Ascending aorta (tissue), 2 donors: ENCODE measurements around the gene TOMM70. TPM values are rescaled to one million over a fixed set of nuclear protein-coding genes. Genes with fewer than 3 reads are reported as not detected.

Source experiments
- DNase-seq, 2 donors: peaks; one replicate each; pipeline ENCODE4 v3.0.0-alpha.2; 2019; ENCODE audit warnings: low spot score in 2 of 2
- H3K27ac ChIP-seq, 2 donors: fragments of 200-600 bp; sonication (generic); one replicate each; pipeline ENCODE4 v1.5.1; 2016 to 2017; ENCODE audit warnings: mild to moderate bottlenecking in 1 of 2
- H3K27me3 ChIP-seq: fragments of 200-600 bp; sonication (generic); one replicate; pipeline ENCODE4 v1.5.1; 2017
- H3K36me3 ChIP-seq, 2 donors: fragments of 200-600 bp; sonication (generic); one replicate each; pipeline ENCODE4 v1.5.1; 2016
- H3K4me1 ChIP-seq, 2 donors: fragments of 200-600 bp; sonication (generic); one replicate each; pipeline ENCODE4 v1.5.1; 2016 to 2017; ENCODE audit warnings: mild to moderate bottlenecking in 1 of 2
- H3K4me3 ChIP-seq, 2 donors: fragments of 200-600 bp; sonication (generic); one replicate each; pipeline ENCODE4 v1.5.1; 2016 to 2017; ENCODE audit warnings: mild to moderate bottlenecking in 1 of 2
- H3K9me3 ChIP-seq, 2 donors: fragments of 200-600 bp; sonication (generic); one replicate each; pipeline ENCODE4 v1.5.1; 2016
- CTCF ChIP-seq, 3 experiments: fragments of 200-600 bp in 2 of 3; fragments of 450-650 bp in 1 of 3; sonication (generic) in 2 of 3; IDR thresholded peaks; one replicate each; pipeline ENCODE4 v1.5.1; 2016 to 2019; ENCODE audit warnings: antibody characterized with exemption in 3 of 3, mild to moderate bottlenecking in 1 of 3, moderate library complexity in 1 of 3
- intact Hi-C: fragments of 100-400 bp; cut with DNase I; formaldehyde crosslinking; loops from one replicate; pipeline ENCODE4 v1.15.1; 2023
- total RNA-seq: library from RNA; depleted of rRNA; stranded (reverse); fragments of >200 nt; gene quantifications from one replicate; pipeline ENCODE4 v1.1.0, GENCODE V29; 2016

TOMM70 gene
- total RNA-seq, 1 donor from 2014 or later: 16.4 TPM

GRCh38 chr3:100361897-100362296, 39.0 kb downstream of the TOMM70 start:
- Histone ChIP-seq H3K4me1 (no peaks in the 10 kb centered on the region), H3K27ac (no peak overlapping the region), H3K9me3 (no peaks in the 10 kb centered on the region), H3K4me3 (no peak overlapping the region), H3K36me3 (peaks cover 35 to 53% of the 10 kb centered on the region in 2 donors), H3K27me3 (no peaks in the 10 kb centered on the region)
- intact Hi-C loops: no loop called here
- DNase-seq: no peak
- TF ChIP-seq CTCF (IDR thresholded peaks at IDR 0.05): no peak

DNA sequence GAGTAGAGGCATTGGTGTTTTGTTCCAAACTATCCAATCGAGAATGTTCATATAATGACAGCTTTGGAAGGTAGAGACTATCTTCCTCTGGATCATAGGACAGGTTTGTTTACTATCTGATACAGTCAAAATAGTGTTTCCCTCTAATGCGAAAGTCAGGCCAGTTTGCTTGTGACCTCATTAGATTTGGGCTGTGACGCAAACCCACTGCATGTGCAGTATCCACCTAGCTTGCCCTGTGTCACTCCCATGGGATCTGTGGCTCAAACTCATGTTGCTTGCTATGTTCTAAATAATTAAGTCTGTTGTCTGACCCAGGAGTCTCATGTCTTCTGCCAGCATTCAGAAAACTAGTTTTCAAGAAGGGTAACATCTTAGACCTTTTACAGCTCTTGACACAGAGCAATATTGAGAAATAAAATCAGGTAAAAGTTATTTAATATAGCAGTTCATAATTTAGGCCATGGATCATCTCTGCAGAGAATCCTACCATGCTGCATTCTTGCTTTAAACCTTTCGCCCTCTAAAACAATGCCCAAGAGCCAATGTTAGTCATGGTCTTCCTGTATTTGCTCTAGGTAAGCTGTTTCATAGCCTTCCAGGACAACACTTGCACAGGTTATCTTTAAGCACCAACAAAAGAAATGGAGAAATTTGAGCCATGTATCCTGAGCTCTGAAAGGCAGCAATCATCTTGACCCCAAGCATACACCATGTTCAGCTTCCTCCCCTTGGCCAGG, 40.0 kb downstream of the TOMM70 start:
- H3K27me3 ChIP-seq: no peaks in the 10 kb centered on the region
- H3K36me3 ChIP-seq: peaks cover 30 to 62% of the 10 kb centered on the region in 2 donors
- no peak overlapping the region for H3K27ac ChIP-seq
- intact Hi-C loops: no loop called here
- H3K4me3 ChIP-seq: no peak overlapping the region
- no peak for TF ChIP-seq CTCF (IDR thresholded peaks at IDR 0.05)
- no peaks in the 10 kb centered on the region for H3K4me1 ChIP-seq
- no peak for DNase-seq
- H3K9me3 ChIP-seq: no peaks in the 10 kb centered on the region

DNA sequence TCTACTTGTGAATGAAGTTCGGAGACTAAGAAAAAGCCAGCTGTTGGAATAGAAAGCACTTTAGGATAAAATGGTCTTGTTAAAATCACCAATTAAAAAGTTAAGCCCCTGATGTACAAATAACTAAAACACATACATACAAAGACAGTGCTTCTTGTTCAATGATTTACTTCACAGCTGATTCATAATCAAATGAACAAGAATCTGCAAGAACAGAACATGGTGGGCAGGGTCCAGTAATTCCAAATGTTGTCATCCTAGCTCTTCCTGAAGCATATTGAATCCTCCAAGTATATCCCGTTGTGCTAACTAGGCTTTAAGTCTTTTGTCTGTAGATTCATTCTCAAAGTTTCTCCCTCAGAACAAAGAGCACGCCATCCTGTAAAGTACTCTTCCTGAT, 41.9 kb downstream of the TOMM70 start:
- no peak for DNase-seq
- no peak overlapping the region for H3K4me3 ChIP-seq
- H3K27ac ChIP-seq: no peak overlapping the region
- no peaks in the 10 kb centered on the region for H3K9me3 ChIP-seq
- intact Hi-C loops: no loop called here
- H3K4me1 ChIP-seq: no peaks in the 10 kb centered on the region
- H3K36me3 ChIP-seq: peaks cover 27 to 73% of the 10 kb centered on the region in 2 donors
- TF ChIP-seq CTCF (IDR thresholded peaks at IDR 0.05): no peak
- no peaks in the 10 kb centered on the region for H3K27me3 ChIP-seq

GRCh38 chr3:100358413-100358812, 42.5 kb downstream of the TOMM70 start:
- Histone ChIP-seq H3K9me3 (no peaks in the 10 kb centered on the region), H3K4me1 (no peaks in the 10 kb centered on the region), H3K36me3 (peaks cover 26 to 73% of the 10 kb centered on the region in 2 donors), H3K27me3 (no peaks in the 10 kb centered on the region), H3K27ac (no peak overlapping the region), H3K4me3 (no peak overlapping the region)
- TF ChIP-seq CTCF (IDR thresholded peaks at IDR 0.05): no peak
- intact Hi-C loops: no loop called here
- no peak for DNase-seq

- TF ChIP-seq CTCF (IDR thresholded peaks at IDR 0.05): no peak
- Histone ChIP-seq H3K4me3 (no peak overlapping the region), H3K27ac (no peak overlapping the region), H3K27me3 (no peaks in the 10 kb centered on the region), H3K9me3 (no peaks in the 10 kb centered on the region), H3K4me1 (no peaks in the 10 kb centered on the region), H3K36me3 (peaks cover 35 to 71% of the 10 kb centered on the region in 2 donors)
- DNase-seq: no peak
- intact Hi-C loops: no loop called here
These were observed 46.0 kb downstream of the TOMM70 start for GRCh38 chr3:100354850-100355249.
